Endometrial microvascular endothelial cells (primary cell): Measurements from ENCODE around the gene BTNL8. TPM values are rescaled to one million over a fixed set of nuclear protein-coding genes. Genes with fewer than 3 reads are reported as not detected.
"Not testable (repeated sequence)": the region's sequence is repeated elsewhere in the genome, so short reads cannot be mapped to it uniquely, and the experiment has no call there.

ENCODE experiments used
- in situ Hi-C: cut with HindIII; loops from 2 replicates; pipeline ENCODE4 v1.10.0; 2017; ENCODE audit warnings: low sequenced_read_pairs, low pct_unique_long_range_greater_than_20kb; ENCODE audit errors: inconsistent ontology term
- total RNA-seq: library from RNA; depleted of rRNA; stranded (reverse); fragments of >200 nt; gene quantifications from one replicate; pipeline ENCODE4 v1.2.3, GENCODE V29; 2015; ENCODE audit errors: inconsistent ontology term

BTNL8 gene
- total RNA-seq, 1 donor from 2014 or later = not detected

- in situ Hi-C loops = no loop called here
These were observed 25.1 kb upstream of the BTNL8 start for GRCh38 chr5:180873615-180874520.

- in situ Hi-C loops = no loop called here
These were observed 24.0 kb upstream of the BTNL8 start for GRCh38 chr5:180874804-180875582.

- in situ Hi-C loops = no loop called here
These were observed 23.0 kb upstream of the BTNL8 start for GRCh38 chr5:180875860-180876426.

- in situ Hi-C loops = not testable (repeated sequence)
These were observed 13.0 kb upstream of the BTNL8 start for GRCh38 chr5:180885845-180886529.

- in situ Hi-C loops = no loop called here
These were observed 9.6 kb upstream of the BTNL8 start for GRCh38 chr5:180889381-180889780.

- in situ Hi-C loops = not testable (repeated sequence)
These were observed 3.6 kb upstream of the BTNL8 start for GRCh38 chr5:180895330-180895729.

- in situ Hi-C loops = no loop called here
These were observed 1.2 kb downstream of the BTNL8 start for GRCh38 chr5:180900178-180900577.

GRCh38 chr5:180901319-180902009 lies 2.5 kb downstream of the BTNL8 start:
- in situ Hi-C loops = no loop called here

GRCh38 chr5:180908400-180908799 lies 9.4 kb downstream of the BTNL8 start:
- in situ Hi-C loops = no loop called here

- in situ Hi-C loops = no loop called here
These were observed 10.2 kb downstream of the BTNL8 start for GRCh38 chr5:180908998-180909731.

- in situ Hi-C loops = no loop called here
These were observed 10.8 kb downstream of the BTNL8 start for GRCh38 chr5:180909782-180910181.

GRCh38 chr5:180910182-180910581 lies 11.2 kb downstream of the BTNL8 start:
- in situ Hi-C loops = no loop called here

- in situ Hi-C loops = no loop called here
These were observed 11.8 kb downstream of the BTNL8 start for GRCh38 chr5:180910735-180911134.

- in situ Hi-C loops = no loop called here
These were observed 15.7 kb downstream of the BTNL8 start for GRCh38 chr5:180914646-180915045.

GRCh38 chr5:180915924-180916323 lies 17.0 kb downstream of the BTNL8 start:
- in situ Hi-C loops = no loop called here

GRCh38 chr5:180918380-180918779 lies 19.4 kb downstream of the BTNL8 start:
- in situ Hi-C loops = no loop called here

- in situ Hi-C loops = no loop called here
These were observed 21.8 kb downstream of the BTNL8 start for GRCh38 chr5:180920710-180921109.

GRCh38 chr5:180922932-180923331 lies 24.0 kb downstream of the BTNL8 start:
- in situ Hi-C loops = no loop called here
